HTERT RPE-1 (cell line): ENCODE results near the gene SUGCT.

Experiments used
- in situ Hi-C: fragments of 300-500 bp; cut with MboI; formaldehyde crosslinking; loops from 4 replicates; pipeline ENCODE4 v1.14.3; 2020; ENCODE audit warnings: low sequenced_read_pairs

Gene SUGCT

GRCh38 chr7:40704172-40704571, 569.4 kb downstream of the SUGCT start:
- in situ Hi-C loops, result no loop called here

GRCh38 chr7:40706829-40707228, 572.0 kb downstream of the SUGCT start:
- in situ Hi-C loops, result no loop called here

- in situ Hi-C loops, result no loop called here
Observed at GRCh38 chr7:40709062-40709964, 574.5 kb downstream of the SUGCT start.

- in situ Hi-C loops, result no loop called here
Observed at GRCh38 chr7:40711706-40712105, 576.9 kb downstream of the SUGCT start.

- in situ Hi-C loops, result no loop called here
Observed at GRCh38 chr7:40714363-40715052, 579.7 kb downstream of the SUGCT start.

GRCh38 chr7:40715053-40715430, 580.2 kb downstream of the SUGCT start:
- in situ Hi-C loops, result no loop called here

- in situ Hi-C loops, result no loop called here
Observed at GRCh38 chr7:40716052-40716451, 581.2 kb downstream of the SUGCT start.

GRCh38 chr7:40717242-40717641, 582.4 kb downstream of the SUGCT start:
- in situ Hi-C loops, result no loop called here

GRCh38 chr7:40720416-40720815, 585.6 kb downstream of the SUGCT start:
- in situ Hi-C loops, result no loop called here

GRCh38 chr7:40721342-40721949, 586.6 kb downstream of the SUGCT start:
- in situ Hi-C loops, result no loop called here

GRCh38 chr7:40722242-40722641, 587.4 kb downstream of the SUGCT start:
- in situ Hi-C loops, result no loop called here

- in situ Hi-C loops, result no loop called here
Observed at GRCh38 chr7:40723829-40724228, 589.0 kb downstream of the SUGCT start.

- in situ Hi-C loops, result no loop called here
Observed at GRCh38 chr7:40726559-40726958, 591.8 kb downstream of the SUGCT start.

GRCh38 chr7:40733114-40733513, 598.3 kb downstream of the SUGCT start:
- in situ Hi-C loops, result no loop called here

GRCh38 chr7:40733578-40733977, 598.8 kb downstream of the SUGCT start:
- in situ Hi-C loops, result no loop called here

GRCh38 chr7:40739257-40739656, 604.5 kb downstream of the SUGCT start:
- in situ Hi-C loops, result no loop called here

- in situ Hi-C loops, result no loop called here
Observed at GRCh38 chr7:40742270-40742669, 607.5 kb downstream of the SUGCT start.

- in situ Hi-C loops, result no loop called here
Observed at GRCh38 chr7:40746841-40747556, 612.2 kb downstream of the SUGCT start.

- in situ Hi-C loops, result no loop called here
Observed at GRCh38 chr7:40747856-40748255, 613.1 kb downstream of the SUGCT start.

GRCh38 chr7:40749877-40750276, 615.1 kb downstream of the SUGCT start:
- in situ Hi-C loops, result no loop called here

GRCh38 chr7:40753455-40753854, 618.6 kb downstream of the SUGCT start:
- in situ Hi-C loops, result no loop called here
